GM19395 (cell line): Measurements from ENCODE around the gene ATAD2B.
A peak's percentile ranks its signal among the peaks of the same experiment; 100 is the strongest.
"Not testable (repeated sequence)": the region's sequence is repeated elsewhere in the genome, so short reads cannot be mapped to it uniquely, and the experiment has no call there.

Experiments
- ATAC-seq: cut with Tn5 transposase; IDR thresholded peaks from one replicate; pipeline ENCODE4 v1.9.1; 2021; ENCODE audit warnings: mild to moderate bottlenecking, moderate library complexity; ENCODE audit not compliant: unreplicated experiment

Gene ATAD2B

GRCh38 chr2:23926750-23927571 lies at the start of gene ATAD2B:
TSS of gene ATAD2B (minus strand) at chr2:23927123. CDS start at chr2:23926770, 353 bp downstream.
- ATAC-seq, result peak; percentile 71

- ATAC-seq, result no peak
These were observed 40.9 kb upstream of the ATAD2B start for GRCh38 chr2:23967846-23968245.

DNA sequence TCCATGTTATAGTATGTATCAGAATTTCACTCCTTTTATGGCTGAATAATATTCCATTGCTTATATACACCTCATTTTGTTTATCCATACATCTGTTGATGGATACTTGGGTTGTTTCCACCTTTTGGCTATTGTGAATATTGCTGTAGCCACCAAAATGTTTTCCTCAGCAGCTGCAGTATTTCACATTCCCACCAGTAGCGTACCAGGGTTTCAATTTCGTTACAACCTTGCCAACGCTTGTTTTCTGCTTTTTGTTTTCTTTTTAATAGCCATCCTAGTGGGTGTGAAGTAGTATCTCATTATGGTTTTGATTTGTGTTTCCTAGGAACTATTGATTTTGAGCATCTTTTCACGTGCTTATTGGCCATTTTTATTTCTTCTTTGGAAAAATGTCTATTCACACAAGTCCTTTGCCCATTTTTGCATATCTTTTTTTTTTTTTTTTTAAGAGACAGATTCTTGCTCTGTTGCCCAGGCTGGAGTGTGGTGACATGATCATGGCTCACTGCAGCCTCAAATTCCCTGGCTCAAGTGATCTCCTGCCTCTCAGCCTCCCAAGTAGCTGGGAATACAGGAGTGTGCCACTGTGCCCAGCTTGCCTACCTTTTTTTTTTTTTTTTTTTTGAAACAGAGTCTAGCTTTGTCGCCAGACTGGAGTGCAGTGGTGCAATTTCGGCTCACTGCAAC lies 27.5 kb upstream of the ATAD2B start:
- no peak for ATAC-seq

DNA sequence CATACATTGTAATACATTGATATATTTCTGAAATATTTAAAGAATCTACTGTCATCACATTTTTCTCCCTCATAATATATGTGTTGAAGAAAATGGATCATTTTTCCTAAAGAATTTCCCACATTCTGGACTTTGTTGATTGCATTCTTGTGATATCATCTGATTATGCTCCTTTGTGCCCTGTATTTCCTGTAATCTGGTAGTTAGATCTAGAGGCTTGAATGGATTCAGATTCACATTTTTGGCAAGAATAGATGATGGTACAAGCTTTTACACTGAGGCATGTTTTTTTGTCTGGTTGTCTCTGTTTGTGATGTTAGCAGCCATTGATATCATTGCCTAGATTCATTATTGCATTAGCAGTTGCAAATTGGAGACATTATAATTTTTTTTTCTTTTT lies 26.7 kb upstream of the ATAD2B start:
- no peak for ATAC-seq

GRCh38 chr2:23952558-23952957 lies 25.6 kb upstream of the ATAD2B start:
- ATAC-seq, result not testable (repeated sequence)

DNA sequence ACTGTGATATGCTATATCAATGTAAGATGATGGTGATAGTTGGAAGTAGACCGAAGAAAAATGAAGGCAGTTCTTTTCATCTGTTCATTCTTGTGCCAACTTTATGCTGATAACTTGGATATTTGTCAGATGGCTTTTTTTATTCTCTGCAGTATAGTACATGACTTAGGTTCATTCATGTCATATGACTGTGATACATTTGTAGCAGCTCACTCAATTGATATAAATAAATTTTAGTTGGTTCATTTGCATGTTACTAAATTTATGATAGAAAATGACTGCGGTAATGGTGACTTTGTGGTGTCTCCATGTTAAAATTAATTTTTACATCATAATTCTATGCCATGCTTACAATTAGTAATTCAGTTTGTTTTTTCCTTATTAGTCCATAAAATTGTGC lies 20.4 kb upstream of the ATAD2B start:
- no peak for ATAC-seq

DNA sequence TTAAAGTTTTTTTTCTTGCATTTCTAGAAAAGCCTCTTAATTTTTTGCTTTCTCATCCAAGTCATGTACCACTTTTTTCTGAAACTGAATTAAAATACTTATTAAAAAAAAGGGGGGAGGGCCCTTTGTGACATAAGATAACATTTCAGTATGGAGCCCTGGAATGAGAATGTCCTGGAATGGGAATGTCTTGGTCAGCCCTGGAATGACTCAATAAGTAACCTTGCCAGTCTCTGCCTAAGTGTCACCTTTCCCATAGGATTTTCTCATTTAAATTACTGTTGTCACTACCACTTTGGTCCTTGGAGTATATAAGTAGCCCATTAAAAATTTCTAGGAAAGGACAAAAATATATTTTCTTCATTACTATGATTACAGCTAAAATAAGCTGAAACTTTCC lies 18.1 kb upstream of the ATAD2B start:
- ATAC-seq, result no peak

GRCh38 chr2:23944527-23944926 lies 17.6 kb upstream of the ATAD2B start:
- no peak for ATAC-seq

DNA sequence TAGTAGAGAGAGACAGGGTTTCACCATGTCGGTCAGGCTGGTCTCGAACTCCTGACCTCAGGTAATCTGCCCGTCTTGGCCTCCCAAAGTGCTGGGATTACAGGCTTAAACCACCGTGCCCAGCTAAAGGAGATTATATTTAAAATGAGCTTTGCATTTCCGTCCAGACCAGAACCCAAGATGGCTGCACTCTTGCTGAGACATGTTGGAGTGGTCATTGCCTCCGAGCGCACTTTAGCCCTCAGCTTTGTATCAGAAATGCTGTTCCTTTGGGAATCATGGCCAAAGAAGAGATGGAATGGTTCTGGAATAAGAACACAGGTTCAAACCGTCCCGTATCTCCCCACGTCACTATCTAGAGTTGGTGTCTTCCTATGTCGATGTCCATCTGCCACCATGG lies 16.7 kb upstream of the ATAD2B start:
- no peak for ATAC-seq

- ATAC-seq, result no peak
These were observed 14.7 kb upstream of the ATAD2B start for GRCh38 chr2:23941644-23942043.

DNA sequence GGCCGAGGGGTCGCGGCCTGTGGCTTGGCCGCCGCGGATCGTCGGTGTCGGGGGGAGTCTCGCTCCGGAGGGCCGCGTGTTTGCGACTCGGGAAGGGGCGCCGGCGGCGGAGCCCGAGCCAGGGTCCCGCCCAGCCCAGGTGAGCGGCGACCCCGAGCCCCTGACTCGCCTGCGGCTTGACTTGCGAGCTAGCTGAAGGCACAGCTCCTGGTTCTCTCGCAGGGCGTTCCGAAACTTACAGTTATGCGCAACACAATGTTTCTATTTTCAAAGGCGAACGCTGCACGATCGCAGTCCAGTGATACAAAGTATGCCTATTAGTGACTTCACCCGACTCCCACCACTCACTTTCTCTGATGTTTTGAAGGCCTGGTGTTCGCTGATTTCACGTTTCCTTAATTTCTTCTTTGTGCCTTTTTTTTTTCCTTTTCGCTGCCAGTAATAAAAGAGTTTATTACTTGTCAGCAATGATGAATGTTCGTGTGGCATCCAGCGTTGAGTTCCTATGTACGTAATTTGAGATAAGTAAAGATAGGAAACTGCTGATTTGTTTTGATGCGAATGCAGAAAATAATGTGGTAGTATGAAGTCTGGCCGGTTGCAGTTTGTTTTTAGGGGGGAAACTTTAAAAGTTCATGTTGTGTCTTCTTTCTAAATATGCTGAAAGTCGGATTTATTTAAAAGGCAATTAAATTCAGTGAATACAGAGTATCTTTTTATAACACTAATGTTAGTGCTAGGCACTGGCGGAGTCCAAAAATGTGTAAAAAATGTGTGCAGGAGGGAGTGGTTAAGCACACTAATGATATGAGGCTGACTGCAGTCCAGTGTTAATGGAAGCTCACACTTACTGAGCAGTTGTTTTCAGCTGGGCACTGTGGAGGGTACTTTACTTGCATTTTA lies 14.0 kb upstream of the ATAD2B start:
- peak; percentile 78 for ATAC-seq

DNA sequence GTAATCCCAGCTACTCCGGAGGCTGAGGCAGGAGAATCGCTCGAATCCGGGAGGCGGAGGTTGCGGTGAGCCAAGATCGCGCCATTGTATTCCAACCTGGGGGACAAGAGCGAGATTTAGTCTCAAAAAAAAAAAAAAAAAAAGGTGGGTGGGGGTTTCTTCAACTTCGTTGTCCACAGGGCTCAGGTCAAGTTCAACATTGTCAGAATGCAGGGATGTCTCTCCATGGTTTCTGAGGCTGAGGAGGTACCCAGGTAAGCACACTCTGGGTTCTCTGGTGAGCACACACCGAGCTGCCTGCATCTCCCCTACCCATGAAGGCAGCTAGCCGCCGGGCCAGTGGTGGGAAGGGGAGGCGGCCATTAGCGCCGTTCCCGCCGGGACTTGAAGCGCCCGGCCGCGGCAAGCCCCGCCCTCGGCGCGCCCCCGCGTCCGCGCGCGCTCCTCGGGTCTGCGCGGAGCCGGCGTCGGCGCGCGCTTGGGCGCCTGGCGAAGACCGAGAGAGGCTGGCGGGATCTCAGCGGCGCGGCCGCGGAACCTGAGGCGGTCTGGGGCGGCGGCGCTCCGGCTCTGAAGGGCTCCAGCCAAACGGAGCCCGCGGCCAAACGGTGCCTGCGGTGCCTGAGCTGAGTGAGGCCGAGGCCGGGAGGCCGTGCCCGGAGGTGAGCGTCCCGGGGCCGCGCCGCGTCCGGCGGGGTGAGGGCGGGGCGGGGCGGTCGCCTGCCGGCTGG lies 13.2 kb upstream of the ATAD2B start, which contains the start of gene UBXN2A:
TSS of gene UBXN2A (plus strand) at position 477 of the 731 bp plus-strand sequence. CDS start 17,852 bp downstream, outside the sequence.
- peak; percentile 78 for ATAC-seq

GRCh38 chr2:23934259-23934658 lies 7.3 kb upstream of the ATAD2B start:
- ATAC-seq, result no peak

DNA sequence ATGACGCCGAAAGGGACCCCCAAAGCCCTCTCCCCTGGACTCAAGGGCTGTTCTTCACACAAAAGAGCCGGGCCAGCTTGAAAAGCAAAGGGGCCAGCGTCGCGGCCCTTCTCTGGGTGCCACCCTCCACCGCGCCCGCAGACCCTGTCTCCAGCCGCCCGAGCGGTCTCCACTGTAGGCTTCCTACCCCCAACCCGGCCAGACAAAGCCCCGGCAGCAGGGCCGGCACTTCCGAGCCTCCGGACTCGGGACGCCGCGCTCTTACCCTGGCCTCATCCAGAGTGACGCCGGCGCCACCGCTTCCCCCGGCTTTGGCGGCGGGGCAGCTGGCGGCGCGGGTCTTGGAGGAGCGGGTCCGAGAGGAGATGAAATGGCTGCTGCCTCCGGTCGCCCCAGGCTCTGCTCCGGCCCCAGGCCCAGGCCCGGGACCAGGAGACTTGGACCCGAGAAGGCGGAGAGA lies 603 bp downstream of the ATAD2B start:
- peak; percentile 37 for ATAC-seq

- peak; percentile 72 for ATAC-seq
These were observed 1.1 kb downstream of the ATAD2B start for GRCh38 chr2:23925702-23926289.

- no peak for ATAC-seq
These were observed 2.1 kb downstream of the ATAD2B start for GRCh38 chr2:23924589-23925359.

DNA sequence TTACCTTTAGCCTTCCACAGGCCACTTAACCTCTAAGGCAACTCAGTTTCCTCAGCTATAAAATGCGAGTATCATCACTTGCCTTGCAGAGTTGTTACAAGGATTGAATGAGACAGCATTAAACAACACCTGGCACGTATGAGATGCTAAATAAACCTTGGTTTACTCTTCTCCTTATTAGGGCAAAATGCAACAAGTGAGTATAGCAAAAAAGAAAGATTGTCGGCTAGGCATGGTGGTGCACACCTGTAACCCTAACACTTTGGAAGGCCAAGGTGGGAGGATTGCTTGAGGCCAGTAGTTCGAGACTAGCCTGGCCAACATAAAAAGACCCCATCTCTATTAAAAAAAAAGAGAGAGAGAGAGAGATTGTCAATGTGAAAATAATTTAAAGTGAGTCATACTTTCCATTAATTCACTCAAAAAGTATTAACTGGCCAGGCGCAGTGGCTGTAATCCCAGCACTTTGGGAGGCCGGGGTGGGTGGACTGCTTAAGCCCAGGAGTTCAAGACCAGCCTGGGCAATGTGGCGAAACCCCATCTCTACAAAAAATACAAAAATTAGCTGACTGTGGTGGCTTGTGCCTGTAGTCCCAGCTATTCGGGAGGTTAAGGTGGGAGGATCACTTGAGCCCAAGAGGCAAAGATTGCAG lies 8.0 kb downstream of the ATAD2B start:
- ATAC-seq, result no peak

GRCh38 chr2:23916727-23917405 lies 10.1 kb downstream of the ATAD2B start:
- ATAC-seq, result no peak
